ENCODE measurements around the gene PKD2. TPM values are rescaled to one million over a fixed set of nuclear protein-coding genes. Genes with fewer than 3 reads are reported as not detected.
A peak's percentile ranks its signal among the peaks of the same experiment; 100 is the strongest.

Gene PKD2
- total and polyA plus RNA-seq, 2 of the 13 experiments (the other 11 are each of a cell fraction or from before 2014, with no cell fraction given), result 5.6 to 9.1 TPM

- H3K36me3 ChIP-seq (replicated peaks in 1 of 2; ENCODE audit: control insufficient read depth in 1 of 2, insufficient read depth in 2 of 2, low read length in 2 of 2), result 0 out of 5 replicates have a peak, but pooled peaks cover 0 to 5% of the 10 kb centered on the region in 2 experiments
- peaks cover 8% of the 10 kb centered on the region; the same call in 1 of the 2 replicates for H3K4me1 ChIP-seq (ENCODE audit: insufficient read depth, low read length)
- no peak overlapping the region for H2AFZ ChIP-seq (ENCODE audit: low read length)
- no peak overlapping the region for H3K4me2 ChIP-seq (ENCODE audit: low read depth, low read length)
- no TSS peak for BruUV-seq (replicated peaks)
- H4K20me1 ChIP-seq (ENCODE audit: insufficient read depth, low read length), result no peaks in the 10 kb centered on the region
- H3K4me3 ChIP-seq (replicated peaks in 1 of 3; ENCODE audit: insufficient read depth in 1 of 3, low read depth in 2 of 3, low read length in 3 of 3), result no peak overlapping the region
- H3K9ac ChIP-seq (ENCODE audit: insufficient read depth, low read depth, low read length), result no peak overlapping the region
- 0 out of 2 replicates have a peak, but pooled peaks cover 4% of the 10 kb centered on the region for H3K9me3 ChIP-seq (ENCODE audit: low read length)
- WGBS (ENCODE audit: low lambda C conversion rate), result 81% methylated on average over 1 of the region's 1 CpG
- FAIRE-seq, result no peak
- POLR2A ChIA-PET, result no interaction called here
- CTCF ChIA-PET (ENCODE audit: low intra/inter-chr PET ratio, low total read pairs), result no interaction called here
- in situ Hi-C loops (cut with HindIII; ENCODE audit: extremely low pct_ligation_motif_present, low pct_unique_long_range_greater_than_20kb), result no loop called here
- ATAC-seq, result no peak
- H3K79me2 ChIP-seq (ENCODE audit: insufficient read depth, low read length), result no peaks in the 10 kb centered on the region
- no peak for TF ChIP-seq U2AF1 (optimal IDR thresholded peaks at IDR 0.05; ENCODE audit: low read depth, low read length)
- no peak for TF ChIP-seq ZNF616 (CRISPR knock-in tag; IDR thresholded peaks at IDR 0.05; ENCODE audit: low read depth)
- TF ChIP-seq ZNF225 (CRISPR knock-in tag; IDR thresholded peaks at IDR 0.05), result no peak
- TF ChIP-seq, protein P1, sequence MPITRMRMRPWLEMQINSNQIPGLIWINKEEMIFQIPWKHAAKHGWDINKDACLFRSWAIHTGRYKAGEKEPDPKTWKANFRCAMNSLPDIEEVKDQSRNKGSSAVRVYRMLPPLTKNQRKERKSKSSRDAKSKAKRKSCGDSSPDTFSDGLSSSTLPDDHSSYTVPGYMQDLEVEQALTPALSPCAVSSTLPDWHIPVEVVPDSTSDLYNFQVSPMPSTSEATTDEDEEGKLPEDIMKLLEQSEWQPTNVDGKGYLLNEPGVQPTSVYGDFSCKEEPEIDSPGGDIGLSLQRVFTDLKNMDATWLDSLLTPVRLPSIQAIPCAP (CRISPR knock-in tag; IDR thresholded peaks at IDR 0.05; ENCODE audit: low read depth), result no peak
- no peak for TF ChIP-seq CCDC6 (CRISPR knock-in tag; IDR thresholded peaks at IDR 0.05)
- no peak for TF ChIP-seq GZF1 (CRISPR knock-in tag; IDR thresholded peaks at IDR 0.05)
- TF ChIP-seq KLF6 (CRISPR knock-in tag; IDR thresholded peaks at IDR 0.05), result no peak
- TF ChIP-seq GTF2F1 (IDR thresholded peaks at IDR 0.05; ENCODE audit: low read length), result no peak
- DNase-seq (ENCODE audit: low spot score), result no peak
- no peak overlapping the region for H3K27ac ChIP-seq (ENCODE audit: extremely low read length, insufficient read depth, low read length)
- intact Hi-C loops (cut with micrococcal nuclease; ENCODE audit: unreplicated experiment), result no loop called here
- no peaks in the 10 kb centered on the region for H3K27me3 ChIP-seq (ENCODE audit: control insufficient read depth in 1 of 2, insufficient read depth in 2 of 2, low read length in 2 of 2)
Measured at GRCh38 chr4:88080626-88081025, 73.2 kb downstream of the PKD2 start.

DNA sequence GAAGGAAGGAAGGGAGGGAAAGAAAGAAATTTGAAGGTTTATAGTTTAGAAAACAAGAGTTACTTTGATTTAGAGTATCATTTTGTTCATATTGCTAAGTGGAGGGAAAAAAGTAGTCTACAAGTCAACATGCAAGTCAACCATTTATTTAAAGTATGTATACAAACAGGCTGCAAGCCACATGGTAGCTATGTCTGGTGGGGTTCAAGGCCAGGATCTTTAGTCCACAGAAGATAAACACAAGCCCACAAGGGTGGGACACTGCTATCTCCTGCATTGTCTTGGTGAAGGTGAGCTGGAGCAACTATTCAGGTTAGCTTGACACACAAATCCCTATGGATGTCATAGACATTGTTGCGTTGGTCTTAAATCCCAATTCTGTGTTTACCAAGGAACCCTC, 79.6 kb downstream of the PKD2 start:
- no peak overlapping the region for H3K9ac ChIP-seq (ENCODE audit: insufficient read depth, low read depth, low read length)
- H2AFZ ChIP-seq (ENCODE audit: low read length), result no peak overlapping the region
- POLR2A ChIA-PET, result interaction anchor here (1.9 kb wide), 1 partner anchor 20 kb away, joined by 5 read pairs; no protein-coding TSS in a partner anchor
- H3K79me2 ChIP-seq (ENCODE audit: insufficient read depth, low read length), result no peaks in the 10 kb centered on the region
- no peak overlapping the region for H3K4me2 ChIP-seq (ENCODE audit: low read depth, low read length)
- 0 out of 2 replicates have a peak, but pooled peaks cover 4% of the 10 kb centered on the region for H3K9me3 ChIP-seq (ENCODE audit: low read length)
- H3K4me3 ChIP-seq (replicated peaks in 1 of 3; ENCODE audit: insufficient read depth in 1 of 3, low read depth in 2 of 3, low read length in 3 of 3), result no peak overlapping the region
- intact Hi-C loops (cut with micrococcal nuclease; ENCODE audit: unreplicated experiment) (no loop called here), in situ Hi-C loops (cut with HindIII; ENCODE audit: extremely low pct_ligation_motif_present, low pct_unique_long_range_greater_than_20kb) (no loop called here)
- 100% methylated on average over 1 of the region's 1 CpG for WGBS (ENCODE audit: low lambda C conversion rate)
- DNase-seq (ENCODE audit: low spot score) (peak; percentile 28), FAIRE-seq (peak; percentile 18), ATAC-seq (peak; percentile 60; the same call in 2 of the 3 replicates)
- H3K36me3 ChIP-seq (replicated peaks in 1 of 2; ENCODE audit: control insufficient read depth in 1 of 2, insufficient read depth in 2 of 2, low read length in 2 of 2), result no peaks in the 10 kb centered on the region
- H3K4me1 ChIP-seq (ENCODE audit: insufficient read depth, low read length), result peaks cover 17% of the 10 kb centered on the region
- no peaks in the 10 kb centered on the region for H3K27me3 ChIP-seq (ENCODE audit: control insufficient read depth in 1 of 2, insufficient read depth in 2 of 2, low read length in 2 of 2)
- BruUV-seq (replicated peaks), result no TSS peak
- H3K27ac ChIP-seq (ENCODE audit: extremely low read length, insufficient read depth, low read length), result no peak overlapping the region
- CTCF ChIA-PET (ENCODE audit: low intra/inter-chr PET ratio, low total read pairs), result no interaction called here
- H4K20me1 ChIP-seq (ENCODE audit: insufficient read depth, low read length), result no peaks in the 10 kb centered on the region
- TF ChIP-seq HOMEZ (CRISPR knock-in tag; IDR thresholded peaks at IDR 0.05; ENCODE audit: low read depth), result peak; percentile 25; the same call in 1 of the 2 replicates
- TF ChIP-seq ZNF891 (CRISPR knock-in tag; IDR thresholded peaks at IDR 0.05), result no peak
- TF ChIP-seq, protein P2, sequence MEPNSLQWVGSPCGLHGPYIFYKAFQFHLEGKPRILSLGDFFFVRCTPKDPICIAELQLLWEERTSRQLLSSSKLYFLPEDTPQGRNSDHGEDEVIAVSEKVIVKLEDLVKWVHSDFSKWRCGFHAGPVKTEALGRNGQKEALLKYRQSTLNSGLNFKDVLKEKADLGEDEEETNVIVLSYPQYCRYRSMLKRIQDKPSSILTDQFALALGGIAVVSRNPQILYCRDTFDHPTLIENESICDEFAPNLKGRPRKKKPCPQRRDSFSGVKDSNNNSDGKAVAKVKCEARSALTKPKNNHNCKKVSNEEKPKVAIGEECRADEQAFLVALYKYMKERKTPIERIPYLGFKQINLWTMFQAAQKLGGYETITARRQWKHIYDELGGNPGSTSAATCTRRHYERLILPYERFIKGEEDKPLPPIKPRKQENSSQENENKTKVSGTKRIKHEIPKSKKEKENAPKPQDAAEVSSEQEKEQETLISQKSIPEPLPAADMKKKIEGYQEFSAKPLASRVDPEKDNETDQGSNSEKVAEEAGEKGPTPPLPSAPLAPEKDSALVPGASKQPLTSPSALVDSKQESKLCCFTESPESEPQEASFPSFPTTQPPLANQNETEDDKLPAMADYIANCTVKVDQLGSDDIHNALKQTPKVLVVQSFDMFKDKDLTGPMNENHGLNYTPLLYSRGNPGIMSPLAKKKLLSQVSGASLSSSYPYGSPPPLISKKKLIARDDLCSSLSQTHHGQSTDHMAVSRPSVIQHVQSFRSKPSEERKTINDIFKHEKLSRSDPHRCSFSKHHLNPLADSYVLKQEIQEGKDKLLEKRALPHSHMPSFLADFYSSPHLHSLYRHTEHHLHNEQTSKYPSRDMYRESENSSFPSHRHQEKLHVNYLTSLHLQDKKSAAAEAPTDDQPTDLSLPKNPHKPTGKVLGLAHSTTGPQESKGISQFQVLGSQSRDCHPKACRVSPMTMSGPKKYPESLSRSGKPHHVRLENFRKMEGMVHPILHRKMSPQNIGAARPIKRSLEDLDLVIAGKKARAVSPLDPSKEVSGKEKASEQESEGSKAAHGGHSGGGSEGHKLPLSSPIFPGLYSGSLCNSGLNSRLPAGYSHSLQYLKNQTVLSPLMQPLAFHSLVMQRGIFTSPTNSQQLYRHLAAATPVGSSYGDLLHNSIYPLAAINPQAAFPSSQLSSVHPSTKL (CRISPR knock-in tag; IDR thresholded peaks at IDR 0.05), result peak; percentile 70

Measured in HepG2 (cell line).